HepG2 (cell line): Measurements from ENCODE around the gene TTC32. TPM values are rescaled to one million over a fixed set of nuclear protein-coding genes. Genes with fewer than 3 reads are reported as not detected.

Experiments
- CREM ChIP-seq, 2 experiments: sonication (generic) in 1 of 2; formaldehyde crosslinking in 1 of 2; IDR thresholded peaks; 2 replicates each; pipeline versions ENCODE4 v1.4.0 to v1.6.1; 2016 to 2020; ENCODE audit warnings: antibody characterized with exemption in 1 of 2, mild to moderate bottlenecking in 1 of 2, missing genetic modification reagents in 1 of 2
- DBP ChIP-seq: sonication (generic); formaldehyde crosslinking; IDR thresholded peaks from 2 replicates; pipeline ENCODE4 v1.4.0; 2020; ENCODE audit warnings: missing genetic modification reagents; ENCODE audit errors: not compliant biosample characterization
- GTF3A ChIP-seq: sonication (generic); formaldehyde crosslinking; conservative IDR thresholded peaks from 2 replicates; pipeline ENCODE4 v1.4.0; 2020; ENCODE audit warnings: mild to moderate bottlenecking, missing genetic modification reagents
- HDAC2 ChIP-seq: sonication (generic); formaldehyde crosslinking; IDR thresholded peaks from 2 replicates; pipeline ENCODE4 v1.4.0; 2020; ENCODE audit warnings: missing genetic modification reagents
- KAT8 ChIP-seq: IDR thresholded peaks from 2 replicates; pipeline ENCODE4 v1.6.1; 2016; ENCODE audit warnings: missing genetic modification reagents, missing compliant biosample characterization
- RFXAP ChIP-seq: sonication (generic); formaldehyde crosslinking; IDR thresholded peaks from 2 replicates; pipeline ENCODE4 v1.4.0; 2020; ENCODE audit warnings: missing genetic modification reagents, borderline replicate concordance
- TAF1 ChIP-seq: sonication (generic); formaldehyde crosslinking; IDR thresholded peaks from 2 replicates; pipeline ENCODE4 v1.4.0; 2020; ENCODE audit warnings: missing genetic modification reagents
- TRIM24 ChIP-seq: sonication (generic); formaldehyde crosslinking; IDR thresholded peaks from 2 replicates; pipeline ENCODE4 v1.8.0; 2022; ENCODE audit warnings: mild to moderate bottlenecking, missing genetic modification reagents
- ZBTB20 ChIP-seq: sonication (generic); formaldehyde crosslinking; IDR thresholded peaks from 2 replicates; pipeline ENCODE4 v1.8.1; 2023; ENCODE audit warnings: missing genetic modification reagents, low read depth, mild to moderate bottlenecking, borderline replicate concordance
- ZNF224 ChIP-seq: sonication (generic); formaldehyde crosslinking; IDR thresholded peaks from 2 replicates; pipeline ENCODE4 v1.5.0; 2020; ENCODE audit warnings: mild to moderate bottlenecking, missing genetic modification reagents
- ZNF296 ChIP-seq: sonication (generic); formaldehyde crosslinking; conservative IDR thresholded peaks from 2 replicates; pipeline ENCODE4 v1.5.0; 2020; ENCODE audit warnings: mild to moderate bottlenecking, missing genetic modification reagents
- ZNF616 ChIP-seq: sonication (generic); formaldehyde crosslinking; IDR thresholded peaks from 2 replicates; pipeline ENCODE4 v1.5.0; 2020; ENCODE audit warnings: low read depth, mild to moderate bottlenecking, missing genetic modification reagents
- ZZZ3 ChIP-seq: sonication (generic); formaldehyde crosslinking; IDR thresholded peaks from 2 replicates; pipeline ENCODE4 v1.4.0; 2020; ENCODE audit warnings: missing genetic modification reagents, mild to moderate bottlenecking, borderline replicate concordance
- polyA plus RNA-seq, 8 experiments: library from polyadenylated mRNA; depleted of rRNA in 3 of 8; stranded (reverse) in 7 of 8; unstranded in 1 of 8; fragments of >200 nt; fragmentation: Illumina TruSeq in 4 of 8; extraction: Trizol in 4 of 8; gene quantifications; 2 replicates each; pipeline versions ENCODE4 v1.2.1 to v1.2.3, GENCODE V29; 2011 to 2016; ENCODE audit warnings: low read depth in 4 of 8, missing spikeins in 1 of 8, mixed read lengths in 1 of 8; ENCODE audit not compliant: insufficient read depth in 1 of 8
- total RNA-seq, 5 experiments: library from RNA; depleted of rRNA; stranded (reverse); fragments of >200 nt; fragmentation: Illumina TruSeq; extraction: Trizol; gene quantifications; 2 replicates each; pipeline ENCODE4 v1.2.3, GENCODE V29; 2016; ENCODE audit warnings: low read depth in 1 of 5
- TF ChIP-seq, protein P1 (sequence below): sonication (generic); formaldehyde crosslinking; IDR thresholded peaks from one replicate; pipeline ENCODE4 v1.5.1; 2020; ENCODE audit warnings: mild to moderate bottlenecking, missing genetic modification reagents; ENCODE audit errors: not compliant biosample characterization
- TF ChIP-seq, protein P2 (sequence below): IDR thresholded peaks from 2 replicates; pipeline ENCODE4 v1.6.1; 2016
- TF ChIP-seq, protein P3 (sequence below): sonication (generic); formaldehyde crosslinking; conservative IDR thresholded peaks from 2 replicates; pipeline ENCODE4 v1.8.0; 2022; ENCODE audit warnings: mild to moderate bottlenecking, moderate library complexity, missing genetic modification reagents

Gene TTC32
- total and polyA plus RNA-seq, 2 of the 13 experiments (the other 11 are each of a cell fraction or from before 2014, with no cell fraction given): 21.6 to 38.3 TPM

DNA sequence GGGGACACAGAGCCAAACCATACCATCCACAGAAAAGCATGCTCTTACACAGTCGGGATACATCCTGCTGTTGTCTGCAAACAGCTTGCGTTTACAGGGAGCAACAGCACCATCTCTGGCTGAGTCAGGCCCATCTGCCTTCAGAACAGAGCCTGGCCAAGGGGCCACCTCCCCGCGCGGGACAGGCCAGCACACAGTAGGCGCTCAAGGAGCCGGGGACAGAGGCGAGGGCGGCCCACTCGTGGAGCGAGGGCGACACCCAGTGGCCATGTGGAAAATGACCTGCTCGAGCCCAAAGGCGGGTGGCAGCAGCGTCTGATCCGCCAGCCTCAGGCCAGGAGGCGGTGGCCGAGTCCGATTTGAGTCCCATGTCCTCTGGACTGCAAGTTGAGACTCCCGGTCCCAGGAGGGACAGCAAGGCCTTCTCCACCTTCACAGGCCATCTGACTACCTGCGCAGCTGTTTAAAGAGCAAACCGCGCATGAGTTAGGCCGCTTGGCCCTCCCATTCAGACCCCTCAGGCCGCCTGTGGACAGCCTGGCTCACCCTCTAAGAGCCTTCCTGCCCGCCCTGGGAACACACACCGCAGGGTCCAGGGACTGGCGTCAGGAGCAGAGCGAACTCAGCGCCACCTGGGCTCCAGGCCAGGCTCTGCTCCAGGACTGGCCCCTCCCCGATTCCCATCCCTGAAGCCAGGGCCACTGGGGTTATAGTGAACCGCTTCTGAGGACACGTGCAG, 38.3 kb downstream of the TTC32 start (continued):
- TF ChIP-seq HDAC2 (CRISPR knock-in tag): 0 out of 2 replicates have a peak, but pooled peaks have one; percentile 65
- TF ChIP-seq, protein P1, sequence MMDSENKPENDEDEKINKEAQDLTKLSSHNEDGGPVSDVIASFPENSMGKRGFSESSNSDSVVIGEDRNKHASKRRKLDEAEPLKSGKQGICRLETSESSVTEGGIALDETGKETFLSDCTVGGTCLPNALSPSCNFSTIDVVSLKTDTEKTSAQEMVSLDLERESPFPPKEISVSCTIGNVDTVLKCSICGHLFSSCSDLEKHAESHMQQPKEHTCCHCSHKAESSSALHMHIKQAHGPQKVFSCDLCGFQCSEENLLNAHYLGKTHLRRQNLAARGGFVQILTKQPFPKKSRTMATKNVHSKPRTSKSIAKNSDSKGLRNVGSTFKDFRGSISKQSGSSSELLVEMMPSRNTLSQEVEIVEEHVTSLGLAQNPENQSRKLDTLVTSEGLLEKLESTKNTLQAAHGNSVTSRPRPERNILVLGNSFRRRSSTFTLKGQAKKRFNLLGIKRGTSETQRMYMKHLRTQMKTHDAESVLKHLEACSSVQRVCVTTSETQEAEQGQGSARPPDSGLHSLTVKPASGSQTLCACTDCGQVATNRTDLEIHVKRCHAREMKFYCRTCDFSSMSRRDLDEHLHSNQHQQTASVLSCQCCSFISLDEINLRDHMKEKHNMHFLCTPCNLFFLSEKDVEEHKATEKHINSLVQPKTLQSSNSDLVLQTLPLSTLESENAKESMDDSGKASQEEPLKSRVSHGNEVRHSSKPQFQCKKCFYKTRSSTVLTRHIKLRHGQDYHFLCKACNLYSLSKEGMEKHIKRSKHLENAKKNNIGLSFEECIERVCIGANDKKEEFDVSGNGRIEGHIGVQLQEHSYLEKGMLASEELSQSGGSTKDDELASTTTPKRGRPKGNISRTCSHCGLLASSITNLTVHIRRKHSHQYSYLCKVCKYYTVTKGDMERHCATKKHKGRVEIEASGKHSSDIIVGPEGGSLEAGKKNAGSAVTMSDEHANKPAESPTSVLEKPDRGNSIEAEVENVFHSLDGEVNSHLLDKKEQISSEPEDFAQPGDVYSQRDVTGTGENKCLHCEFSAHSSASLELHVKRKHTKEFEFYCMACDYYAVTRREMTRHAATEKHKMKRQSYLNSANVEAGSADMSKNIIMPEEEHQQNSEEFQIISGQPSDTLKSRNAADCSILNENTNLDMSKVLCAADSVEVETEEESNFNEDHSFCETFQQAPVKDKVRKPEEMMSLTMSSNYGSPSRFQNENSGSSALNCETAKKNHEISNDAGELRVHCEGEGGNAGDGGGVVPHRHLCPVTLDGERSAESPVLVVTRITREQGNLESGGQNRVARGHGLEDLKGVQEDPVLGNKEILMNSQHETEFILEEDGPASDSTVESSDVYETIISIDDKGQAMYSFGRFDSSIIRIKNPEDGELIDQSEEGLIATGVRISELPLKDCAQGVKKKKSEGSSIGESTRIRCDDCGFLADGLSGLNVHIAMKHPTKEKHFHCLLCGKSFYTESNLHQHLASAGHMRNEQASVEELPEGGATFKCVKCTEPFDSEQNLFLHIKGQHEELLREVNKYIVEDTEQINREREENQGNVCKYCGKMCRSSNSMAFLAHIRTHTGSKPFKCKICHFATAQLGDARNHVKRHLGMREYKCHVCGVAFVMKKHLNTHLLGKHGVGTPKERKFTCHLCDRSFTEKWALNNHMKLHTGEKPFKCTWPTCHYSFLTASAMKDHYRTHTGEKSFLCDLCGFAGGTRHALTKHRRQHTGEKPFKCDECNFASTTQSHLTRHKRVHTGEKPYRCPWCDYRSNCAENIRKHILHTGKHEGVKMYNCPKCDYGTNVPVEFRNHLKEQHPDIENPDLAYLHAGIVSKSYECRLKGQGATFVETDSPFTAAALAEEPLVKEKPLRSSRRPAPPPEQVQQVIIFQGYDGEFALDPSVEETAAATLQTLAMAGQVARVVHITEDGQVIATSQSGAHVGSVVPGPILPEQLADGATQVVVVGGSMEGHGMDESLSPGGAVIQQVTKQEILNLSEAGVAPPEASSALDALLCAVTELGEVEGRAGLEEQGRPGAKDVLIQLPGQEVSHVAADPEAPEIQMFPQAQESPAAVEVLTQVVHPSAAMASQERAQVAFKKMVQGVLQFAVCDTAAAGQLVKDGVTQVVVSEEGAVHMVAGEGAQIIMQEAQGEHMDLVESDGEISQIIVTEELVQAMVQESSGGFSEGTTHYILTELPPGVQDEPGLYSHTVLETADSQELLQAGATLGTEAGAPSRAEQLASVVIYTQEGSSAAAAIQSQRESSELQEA: peak; percentile 70
- TF ChIP-seq RFXAP (CRISPR knock-in tag): no peak; the same call in 1 of the 2 replicates
- peak; percentile 69; the same call in 1 of the 2 replicates for TF ChIP-seq KAT8 (CRISPR knock-in tag)
- 0 out of 2 replicates have a peak, but pooled peaks have one; percentile 76 for TF ChIP-seq GTF3A
- TF ChIP-seq, protein P2, sequence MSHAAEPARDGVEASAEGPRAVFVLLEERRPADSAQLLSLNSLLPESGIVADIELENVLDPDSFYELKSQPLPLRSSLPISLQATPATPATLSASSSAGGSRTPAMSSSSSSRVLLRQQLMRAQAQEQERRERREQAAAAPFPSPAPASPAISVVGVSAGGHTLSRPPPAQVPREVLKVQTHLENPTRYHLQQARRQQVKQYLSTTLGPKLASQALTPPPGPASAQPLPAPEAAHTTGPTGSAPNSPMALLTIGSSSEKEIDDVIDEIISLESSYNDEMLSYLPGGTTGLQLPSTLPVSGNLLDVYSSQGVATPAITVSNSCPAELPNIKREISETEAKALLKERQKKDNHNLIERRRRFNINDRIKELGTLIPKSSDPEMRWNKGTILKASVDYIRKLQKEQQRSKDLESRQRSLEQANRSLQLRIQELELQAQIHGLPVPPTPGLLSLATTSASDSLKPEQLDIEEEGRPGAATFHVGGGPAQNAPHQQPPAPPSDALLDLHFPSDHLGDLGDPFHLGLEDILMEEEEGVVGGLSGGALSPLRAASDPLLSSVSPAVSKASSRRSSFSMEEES (CRISPR knock-in tag): no peak; the same call in 1 of the 2 replicates
- TF ChIP-seq ZNF224 (CRISPR knock-in tag): 0 out of 2 replicates have a peak, but pooled peaks have one; percentile 42
- TF ChIP-seq, protein P3, sequence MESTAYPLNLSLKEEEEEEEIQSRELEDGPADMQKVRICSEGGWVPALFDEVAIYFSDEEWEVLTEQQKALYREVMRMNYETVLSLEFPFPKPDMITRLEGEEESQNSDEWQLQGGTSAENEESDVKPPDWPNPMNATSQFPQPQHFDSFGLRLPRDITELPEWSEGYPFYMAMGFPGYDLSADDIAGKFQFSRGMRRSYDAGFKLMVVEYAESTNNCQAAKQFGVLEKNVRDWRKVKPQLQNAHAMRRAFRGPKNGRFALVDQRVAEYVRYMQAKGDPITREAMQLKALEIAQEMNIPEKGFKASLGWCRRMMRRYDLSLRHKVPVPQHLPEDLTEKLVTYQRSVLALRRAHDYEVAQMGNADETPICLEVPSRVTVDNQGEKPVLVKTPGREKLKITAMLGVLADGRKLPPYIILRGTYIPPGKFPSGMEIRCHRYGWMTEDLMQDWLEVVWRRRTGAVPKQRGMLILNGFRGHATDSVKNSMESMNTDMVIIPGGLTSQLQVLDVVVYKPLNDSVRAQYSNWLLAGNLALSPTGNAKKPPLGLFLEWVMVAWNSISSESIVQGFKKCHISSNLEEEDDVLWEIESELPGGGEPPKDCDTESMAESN (CRISPR knock-in tag): peak; percentile 33; the same call in 1 of the 2 replicates
- TF ChIP-seq ZBTB20: peak; percentile 18; the same call in 1 of the 2 replicates
- TF ChIP-seq ZZZ3: peak; percentile 74
- TF ChIP-seq ZNF616: peak; percentile 76; the same call in 1 of the 2 replicates
- no peak for TF ChIP-seq CREM (IDR thresholded peaks at IDR 0.05)
- no peak for TF ChIP-seq CREM (CRISPR knock-in tag; IDR thresholded peaks at IDR 0.05)
- peak; percentile 88 for TF ChIP-seq DBP
- no peak for TF ChIP-seq ZNF296
- TF ChIP-seq TAF1 (CRISPR knock-in tag): peak; percentile 52
- TF ChIP-seq TRIM24 (CRISPR knock-in tag): no peak
